ENCODE results near the gene P2RY1.

- no peak for TF ChIP-seq YY1 (IDR thresholded peaks at IDR 0.05; ENCODE audit: insufficient read depth, insufficient read length)
- no peak for TF ChIP-seq ZNF274 (IDR thresholded peaks at IDR 0.05; ENCODE audit: low read depth, low read length)
- TF ChIP-seq SUZ12 (IDR thresholded peaks at IDR 0.05; ENCODE audit: extremely low read depth, insufficient read depth, insufficient read length), result no peak
Observed at GRCh38 chr3:152874896-152875749, 40.2 kb downstream of the P2RY1 start.

All from NT2/D1 (cell line).